Sigmoid colon (tissue), 7 donors: Measurements from ENCODE around the gene IGFL4. TPM values are rescaled to one million over a fixed set of nuclear protein-coding genes. Genes with fewer than 3 reads are reported as not detected.

Experiments used
- DNase-seq: peaks from one replicate; pipeline ENCODE4 v3.0.0-alpha.2; 2019
- H3K27ac ChIP-seq, 4 donors: fragments of 200-600 bp; sonication (generic); one replicate each; pipeline ENCODE4 v1.5.1; 2016 to 2019; ENCODE audit warnings: mild to moderate bottlenecking in 1 of 4
- H3K27me3 ChIP-seq, 3 donors: fragments of 200-600 bp; sonication (generic); one replicate each; pipeline ENCODE4 v1.5.1; 2019; ENCODE audit warnings: mild to moderate bottlenecking in 1 of 3
- H3K36me3 ChIP-seq, 4 donors: fragments of 200-600 bp; sonication (generic); one replicate each; pipeline ENCODE4 v1.5.1; 2016 to 2019
- H3K4me1 ChIP-seq, 4 donors: fragments of 200-600 bp; sonication (generic); one replicate each; pipeline ENCODE4 v1.5.1; 2017 to 2019
- H3K4me3 ChIP-seq, 4 donors: fragments of 200-600 bp; sonication (generic); one replicate each; pipeline ENCODE4 v1.5.1; 2017 to 2019; ENCODE audit warnings: mild to moderate bottlenecking in 2 of 4, moderate library complexity in 1 of 4
- H3K9me3 ChIP-seq, 4 donors: fragments of 200-600 bp in 3 of 4; sonication (generic) in 3 of 4; one replicate each; pipeline versions ENCODE4 v1.5.1 to v1.6.1; 2013 to 2019
- CTCF ChIP-seq, 4 experiments: fragments of 450-650 bp in 3 of 4; fragments of 200-600 bp in 1 of 4; IDR thresholded peaks; one replicate each; pipeline ENCODE4 v1.5.1; 2016 to 2019; ENCODE audit warnings: antibody characterized with exemption in 4 of 4, mild to moderate bottlenecking in 3 of 4, moderate library complexity in 2 of 4
- EP300 ChIP-seq, 4 donors: sonication (generic); formaldehyde crosslinking; IDR thresholded peaks; one replicate each; pipeline ENCODE4 v1.6.1; 2017; ENCODE audit warnings: antibody characterized with exemption in 4 of 4
- POLR2A ChIP-seq, 2 donors: fragments of 450-650 bp; IDR thresholded peaks; one replicate each; pipeline ENCODE4 v1.6.1; 2016; ENCODE audit warnings: antibody characterized with exemption in 2 of 2, mild to moderate bottlenecking in 2 of 2, moderate library complexity in 2 of 2
- POLR2AphosphoS5 ChIP-seq, 4 donors: sonication (generic); formaldehyde crosslinking; IDR thresholded peaks; one replicate each; pipeline ENCODE4 v1.6.1; 2017; ENCODE audit warnings: antibody characterized with exemption in 4 of 4
- WGBS, 2 donors: extraction: QIAGEN DNeasy Blood & Tissue Kit; methylation state at CpG; one replicate each; pipeline ENCODE4 v1.1.7; 2013; 5-methylcytosine and 5-hydroxymethylcytosine counted together
- intact Hi-C: fragments of 100-400 bp; cut with DNase I; formaldehyde crosslinking; loops from one replicate; pipeline ENCODE4 v1.15.1; 2023
- polyA plus RNA-seq, 3 donors: library from polyadenylated mRNA; stranded (reverse); fragments of 200-250 nt; gene quantifications; one replicate each; pipeline ENCODE4 v1.2.3, GENCODE V29; 2013
- total RNA-seq, 4 donors: library from RNA; depleted of rRNA; stranded (reverse); fragments of >200 nt; gene quantifications; one replicate each; pipeline ENCODE4 v1.1.0, GENCODE V29; 2016
- donor health status: healthy with polysubstance abuse.
- donor health status: Bipolar disorder and iron deficiency.
- donor health status: healthy.

Gene IGFL4
- total RNA-seq: not detected
- polyA plus RNA-seq: not detected

DNA sequence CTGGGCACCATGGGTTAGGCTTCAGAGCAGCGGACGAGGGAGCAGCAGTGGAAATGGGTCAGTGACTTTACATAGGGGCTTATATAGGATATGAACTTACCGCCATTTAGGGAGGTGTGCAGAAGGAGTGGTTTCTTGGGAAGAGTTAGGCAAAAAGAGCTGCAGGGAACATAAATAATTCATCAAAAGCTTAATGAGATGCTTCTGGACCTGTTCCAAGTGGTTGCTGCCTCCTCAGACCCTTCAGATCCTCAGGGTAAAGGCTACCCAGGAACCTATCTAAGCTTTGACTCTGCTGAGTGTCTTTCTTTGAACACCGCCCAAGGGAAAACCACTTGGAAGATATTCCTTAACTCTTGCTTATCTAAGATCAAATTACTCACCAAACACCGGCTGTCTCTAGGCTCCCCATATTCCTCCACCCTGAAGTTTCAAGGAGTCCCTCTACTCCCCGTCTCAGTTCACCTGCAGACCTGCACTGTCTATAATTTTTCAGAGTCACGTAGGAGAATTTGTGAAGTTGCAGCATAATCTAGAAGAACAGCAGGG is at the start of gene IGFL4:
Gene IGFL4, minus strand, starts transcription at position 51 of the 549 bp plus-strand sequence. Its CDS starts 40 bp downstream, at position 11.
- Histone ChIP-seq H3K36me3 (no peaks in the 10 kb centered on the region), H3K4me3 (no peak within 1 kb of the TSS), H3K27me3 (peaks cover 0 to 29% (median 21%) of the 10 kb centered on the region in 3 donors), H3K4me1 (no peaks in the 10 kb centered on the region), H3K9me3 (peaks cover 0 to 4% (median 0%) of the 10 kb centered on the region in 4 donors), H3K27ac (no peak within 1 kb of the TSS)
- DNase-seq: no peak
- intact Hi-C loops: no loop called here
- TF ChIP-seq EP300 (IDR thresholded peaks at IDR 0.05) (no peak), POLR2AphosphoS5 (IDR thresholded peaks at IDR 0.05) (no peak), CTCF (IDR thresholded peaks at IDR 0.05) (no peak), POLR2A (IDR thresholded peaks at IDR 0.05) (no peak)
- WGBS, 2 donors: 31 to 65% methylated on average over 7 of the region's 7 CpGs

DNA sequence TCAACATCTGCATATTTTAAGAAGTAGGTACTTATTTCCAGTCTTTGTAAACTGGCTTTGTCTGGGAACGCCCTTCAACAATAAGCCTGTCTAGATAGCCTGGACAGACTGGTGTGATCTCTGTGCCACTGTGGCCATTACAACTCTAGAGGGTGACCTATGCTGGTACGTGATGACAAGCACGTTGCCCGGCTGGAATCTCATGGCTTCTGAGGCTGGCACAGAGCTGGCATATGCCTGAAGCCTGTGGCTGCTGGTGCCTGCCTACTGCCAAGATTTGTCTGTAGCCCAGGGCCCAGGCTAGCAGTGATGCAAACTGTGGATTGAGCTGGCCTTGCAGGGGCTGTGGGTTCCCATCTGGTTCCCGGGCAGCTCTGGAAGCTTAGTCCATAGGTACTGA is 49.6 kb upstream of the IGFL4 start:
- no peaks in the 10 kb centered on the region for H3K4me1 ChIP-seq
- no peak overlapping the region for H3K27ac ChIP-seq
- TF ChIP-seq POLR2AphosphoS5 (IDR thresholded peaks at IDR 0.05): no peak
- no peak for TF ChIP-seq EP300 (IDR thresholded peaks at IDR 0.05)
- TF ChIP-seq CTCF (IDR thresholded peaks at IDR 0.05): no peak
- no peak for TF ChIP-seq POLR2A (IDR thresholded peaks at IDR 0.05)
- H3K36me3 ChIP-seq: no peaks in the 10 kb centered on the region
- 93 to 94% methylated on average over 5 of the region's 5 CpGs for WGBS, 2 donors
- H3K4me3 ChIP-seq: no peak overlapping the region
- no peaks in the 10 kb centered on the region for H3K27me3 ChIP-seq
- DNase-seq: no peak
- intact Hi-C loops: no loop called here
- H3K9me3 ChIP-seq: peaks cover 0 to 12% (median 7%) of the 10 kb centered on the region in 4 donors

GRCh38 chr19:46089432-46089831 is 48.6 kb upstream of the IGFL4 start:
- Histone ChIP-seq H3K9me3 (peaks cover 0 to 13% (median 10%) of the 10 kb centered on the region in 4 donors), H3K27me3 (no peaks in the 10 kb centered on the region), H3K4me1 (no peaks in the 10 kb centered on the region), H3K4me3 (no peak overlapping the region), H3K27ac (no peak overlapping the region), H3K36me3 (no peaks in the 10 kb centered on the region)
- intact Hi-C loops: no loop called here
- no peak for TF ChIP-seq CTCF (IDR thresholded peaks at IDR 0.05)
- TF ChIP-seq EP300 (IDR thresholded peaks at IDR 0.05): no peak
- TF ChIP-seq POLR2A (IDR thresholded peaks at IDR 0.05): no peak
- TF ChIP-seq POLR2AphosphoS5 (IDR thresholded peaks at IDR 0.05): no peak
- DNase-seq: no peak
- WGBS, 2 donors: 74 to 97% methylated on average over 1 of the region's 1 CpG

DNA sequence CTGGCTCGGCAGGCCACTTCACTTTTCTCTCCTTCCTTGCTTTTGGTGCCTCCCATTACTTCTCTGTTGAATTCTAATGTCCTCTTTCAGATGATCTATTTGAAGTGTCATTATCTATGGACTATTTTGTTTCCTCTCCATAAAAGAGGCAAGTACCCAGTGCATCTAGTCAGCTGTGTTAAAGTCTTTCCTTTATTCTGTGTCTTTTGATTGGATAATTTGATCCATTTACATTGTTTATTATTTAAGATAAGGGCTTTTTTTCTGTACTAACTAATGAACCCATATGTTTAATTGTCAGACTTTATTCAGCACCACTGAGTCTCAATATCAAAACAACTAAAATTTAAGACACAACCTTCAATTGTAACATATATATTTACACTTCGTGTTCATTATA is 47.3 kb upstream of the IGFL4 start:
- no peak for DNase-seq
- no peaks in the 10 kb centered on the region for H3K4me1 ChIP-seq
- no peak overlapping the region for H3K27ac ChIP-seq
- TF ChIP-seq CTCF (IDR thresholded peaks at IDR 0.05): no peak
- no peak for TF ChIP-seq EP300 (IDR thresholded peaks at IDR 0.05)
- no peak for TF ChIP-seq POLR2AphosphoS5 (IDR thresholded peaks at IDR 0.05)
- TF ChIP-seq POLR2A (IDR thresholded peaks at IDR 0.05): no peak
- no peak overlapping the region for H3K4me3 ChIP-seq
- H3K9me3 ChIP-seq: peaks cover 0 to 13% (median 10%) of the 10 kb centered on the region in 4 donors
- H3K27me3 ChIP-seq: no peaks in the 10 kb centered on the region
- H3K36me3 ChIP-seq: no peaks in the 10 kb centered on the region
- WGBS, 2 donors: 80 to 86% methylated on average over 2 of the region's 2 CpGs
- intact Hi-C loops: no loop called here

GRCh38 chr19:46085888-46086287 is 45.1 kb upstream of the IGFL4 start:
- no peaks in the 10 kb centered on the region for H3K36me3 ChIP-seq
- H3K27me3 ChIP-seq: no peaks in the 10 kb centered on the region
- TF ChIP-seq POLR2AphosphoS5 (IDR thresholded peaks at IDR 0.05) (no peak), EP300 (IDR thresholded peaks at IDR 0.05) (no peak), CTCF (IDR thresholded peaks at IDR 0.05) (no peak), POLR2A (IDR thresholded peaks at IDR 0.05) (no peak)
- no peak for DNase-seq
- H3K4me3 ChIP-seq: no peak overlapping the region
- H3K9me3 ChIP-seq: peaks cover 0 to 13% (median 10%) of the 10 kb centered on the region in 4 donors
- intact Hi-C loops: no loop called here
- no peaks in the 10 kb centered on the region for H3K4me1 ChIP-seq
- H3K27ac ChIP-seq: no peak overlapping the region
- 40 to 43% methylated on average over 1 of the region's 1 CpG for WGBS, 2 donors
